ENCODE data around the gene CPLX3. TPM values are rescaled to one million over a fixed set of nuclear protein-coding genes. Genes with fewer than 3 reads are reported as not detected.

CPLX3 gene
- total RNA-seq, 1 experiment from 2014 or later = not detected

- H3K4me1 ChIP-seq = no peaks in the 10 kb centered on the region
- peaks cover 9% of the 10 kb centered on the region; the same call in 1 of the 2 replicates for H3K36me3 ChIP-seq
Observed at GRCh38 chr15:74850393-74850792, 24.0 kb downstream of the CPLX3 start.

DNA sequence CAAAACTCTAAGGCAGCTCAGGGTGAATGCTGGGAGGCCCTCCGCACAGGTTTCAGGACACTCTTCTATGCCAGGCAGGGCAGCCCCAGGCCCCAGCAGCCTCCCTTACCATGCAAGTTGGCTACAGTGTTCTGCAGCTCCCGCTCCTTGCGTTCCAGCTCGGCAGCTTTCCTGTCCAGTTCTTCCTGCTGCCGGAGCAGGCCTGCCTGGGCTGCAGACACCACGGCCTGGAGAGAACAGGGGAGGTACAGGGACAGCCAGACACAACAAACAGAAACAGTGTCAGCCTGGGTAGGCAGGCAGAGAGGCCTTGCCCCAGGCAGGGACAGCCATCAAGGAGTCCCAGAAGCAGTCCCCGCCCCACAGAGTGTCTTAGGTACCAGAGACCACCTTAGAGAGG, 25.5 kb downstream of the CPLX3 start:
- peaks cover 9% of the 10 kb centered on the region; the same call in 1 of the 2 replicates for H3K36me3 ChIP-seq

More at GRCh38 chr15:74850393-74850792, 24.0 kb downstream of the CPLX3 start:
- H3K27me3 ChIP-seq = no peaks in the 10 kb centered on the region
- no peak for DNase-seq
- no peak overlapping the region for H3K27ac ChIP-seq
- no peak overlapping the region for H3K4me3 ChIP-seq
- no peaks in the 10 kb centered on the region for H3K9me3 ChIP-seq (replicated peaks)

DNA sequence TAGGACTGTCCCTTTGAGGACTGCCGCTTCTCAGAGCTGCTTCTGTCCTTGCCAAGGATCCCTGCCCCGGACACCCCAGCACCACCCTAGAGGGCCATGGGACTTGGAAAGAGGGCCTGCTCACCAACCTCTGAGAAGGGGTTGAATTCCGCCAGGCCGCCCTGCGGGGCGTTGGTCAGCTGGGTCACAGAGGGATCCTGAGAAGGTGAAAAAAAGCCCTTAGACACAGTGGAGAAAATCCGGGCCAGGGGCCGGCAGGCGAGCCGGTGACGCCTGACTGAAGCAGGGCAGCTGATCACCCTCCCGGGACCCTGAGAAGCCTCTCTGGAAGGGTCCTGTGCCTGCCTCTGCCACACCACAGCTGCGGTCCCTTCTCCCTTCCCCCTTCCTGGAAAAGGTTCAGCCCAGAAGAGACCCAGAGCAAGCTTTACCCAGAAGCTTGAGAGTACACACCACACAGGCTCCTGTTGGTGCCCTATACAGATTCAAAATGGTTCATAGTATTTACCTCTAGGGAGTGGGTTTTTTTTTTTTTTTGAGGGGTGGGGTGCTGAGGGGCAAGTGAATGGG, 28.1 kb downstream of the CPLX3 start:
- H3K36me3 ChIP-seq = no peaks in the 10 kb centered on the region

More for the DNA sequence above, 25.5 kb downstream of the CPLX3 start:
- no peaks in the 10 kb centered on the region for H3K27me3 ChIP-seq
- no peaks in the 10 kb centered on the region for H3K9me3 ChIP-seq (replicated peaks)
- no peak for DNase-seq
- H3K4me1 ChIP-seq = no peaks in the 10 kb centered on the region
- no peak overlapping the region for H3K4me3 ChIP-seq
- H3K27ac ChIP-seq = no peak overlapping the region

DNA sequence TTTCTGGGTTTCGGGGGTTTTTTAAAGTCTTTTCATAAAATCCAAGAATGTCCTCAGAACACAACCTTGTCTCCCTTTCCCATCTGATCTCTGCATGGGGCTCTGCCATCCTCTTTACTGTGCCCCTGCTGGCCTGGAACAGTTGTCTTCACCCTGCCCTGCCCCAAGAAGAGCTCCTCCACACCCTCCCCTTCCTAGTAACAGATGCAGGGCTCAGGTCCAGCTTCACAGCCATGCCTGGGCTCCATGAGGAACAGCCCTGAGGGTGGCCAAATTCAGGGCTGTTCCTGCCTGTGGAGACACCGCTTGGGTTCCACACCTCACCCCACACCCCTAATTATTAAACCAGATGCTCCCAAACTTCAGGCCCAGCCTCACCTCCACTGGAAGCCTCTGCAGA, 29.4 kb downstream of the CPLX3 start:
- DNase-seq = peak; percentile 32 to 47
- no peaks in the 10 kb centered on the region for H3K4me1 ChIP-seq
- no peak overlapping the region for H3K27ac ChIP-seq
- H3K9me3 ChIP-seq (replicated peaks) = no peaks in the 10 kb centered on the region
- H3K36me3 ChIP-seq = no peaks in the 10 kb centered on the region
- H3K4me3 ChIP-seq = no peak overlapping the region
- H3K27me3 ChIP-seq = no peaks in the 10 kb centered on the region

More for the DNA sequence above, 28.1 kb downstream of the CPLX3 start:
- no peak overlapping the region for H3K4me3 ChIP-seq
- H3K27me3 ChIP-seq = no peaks in the 10 kb centered on the region
- no peak for DNase-seq
- H3K9me3 ChIP-seq (replicated peaks) = no peaks in the 10 kb centered on the region
- H3K27ac ChIP-seq = no peak overlapping the region
- no peaks in the 10 kb centered on the region for H3K4me1 ChIP-seq

DNA sequence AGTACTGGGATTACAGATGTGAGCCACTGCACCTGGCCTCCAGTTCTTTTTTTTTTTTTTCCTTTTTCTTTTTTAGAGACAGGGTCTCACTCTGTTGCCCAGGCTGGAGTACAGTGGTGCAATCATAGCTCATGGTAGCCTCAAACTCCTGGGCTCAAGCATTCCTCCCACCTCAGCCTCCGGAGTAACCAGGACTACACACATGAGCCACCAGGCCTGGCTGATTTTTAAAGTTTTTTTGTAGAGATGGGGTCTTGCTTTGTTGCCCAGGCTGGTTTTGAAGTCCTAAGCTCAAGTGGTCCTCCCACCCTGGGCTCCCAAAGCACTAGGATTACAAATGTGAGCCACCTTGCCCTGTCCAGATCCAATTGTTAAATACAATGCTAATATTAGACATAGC, 30.1 kb downstream of the CPLX3 start:
- no peak overlapping the region for H3K4me3 ChIP-seq
- DNase-seq = no peak
- no peaks in the 10 kb centered on the region for H3K4me1 ChIP-seq
- H3K36me3 ChIP-seq = no peaks in the 10 kb centered on the region
- no peaks in the 10 kb centered on the region for H3K9me3 ChIP-seq (replicated peaks)
- H3K27ac ChIP-seq = no peak overlapping the region
- no peaks in the 10 kb centered on the region for H3K27me3 ChIP-seq

DNA sequence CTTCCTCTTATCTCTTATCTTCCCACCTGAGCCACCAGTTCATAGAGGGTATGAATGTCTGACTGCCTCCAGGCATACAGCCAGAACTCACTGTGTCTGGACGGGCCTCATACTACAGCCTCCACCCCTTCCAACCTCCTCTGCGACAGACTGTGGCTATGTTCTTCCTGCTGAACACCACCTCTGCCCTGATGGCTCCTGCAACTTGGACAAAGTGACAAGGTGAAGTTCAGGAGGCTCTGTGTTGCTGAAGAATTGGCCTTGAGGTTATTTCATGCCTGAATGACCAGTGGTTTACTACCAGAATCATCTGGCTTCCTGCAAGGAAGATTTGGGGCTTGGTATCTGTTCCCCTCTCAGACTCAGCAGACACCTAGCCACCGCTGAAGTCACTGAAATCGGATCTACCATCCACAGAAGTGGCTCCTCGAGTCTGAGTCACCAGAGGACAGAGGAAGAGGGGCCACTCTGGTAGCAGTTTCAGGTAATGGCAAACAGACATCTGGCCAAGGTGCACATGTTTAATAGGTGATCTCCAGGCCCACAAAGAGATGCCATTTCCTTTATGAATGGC, 30.7 kb downstream of the CPLX3 start:
- no peaks in the 10 kb centered on the region for H3K36me3 ChIP-seq
- no peaks in the 10 kb centered on the region for H3K4me1 ChIP-seq
- H3K4me3 ChIP-seq = no peak overlapping the region
- no peaks in the 10 kb centered on the region for H3K9me3 ChIP-seq (replicated peaks)
- H3K27me3 ChIP-seq = no peaks in the 10 kb centered on the region
- DNase-seq = no peak
- H3K27ac ChIP-seq = no peak overlapping the region

GRCh38 chr15:74857671-74858368, 31.4 kb downstream of the CPLX3 start:
- no peaks in the 10 kb centered on the region for H3K27me3 ChIP-seq
- DNase-seq = no peak
- no peaks in the 10 kb centered on the region for H3K4me1 ChIP-seq
- no peaks in the 10 kb centered on the region for H3K36me3 ChIP-seq
- H3K27ac ChIP-seq = no peak overlapping the region
- no peaks in the 10 kb centered on the region for H3K9me3 ChIP-seq (replicated peaks)
- no peak overlapping the region for H3K4me3 ChIP-seq

DNA sequence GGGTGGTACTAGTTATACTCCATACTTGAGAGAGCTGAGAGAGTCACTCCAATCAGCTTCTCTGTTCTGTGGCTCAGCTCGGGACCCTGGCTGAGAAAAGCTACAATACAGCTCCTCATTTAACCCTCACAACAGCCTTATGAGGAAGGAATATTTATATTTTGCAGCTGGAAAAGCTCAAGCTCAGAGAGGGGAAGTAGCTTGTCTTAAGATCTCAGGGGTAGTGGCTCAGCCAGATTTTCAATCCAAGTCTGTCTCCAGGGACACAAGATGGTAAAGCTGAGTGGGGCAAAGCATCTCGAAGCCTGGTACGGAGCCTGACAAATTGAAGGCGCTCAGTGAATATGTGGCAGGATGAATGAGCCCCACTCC, 31.9 kb downstream of the CPLX3 start:
- H3K36me3 ChIP-seq = no peaks in the 10 kb centered on the region
- no peak overlapping the region for H3K4me3 ChIP-seq
- DNase-seq = no peak
- H3K27ac ChIP-seq = no peak overlapping the region
- no peaks in the 10 kb centered on the region for H3K9me3 ChIP-seq (replicated peaks)
- H3K27me3 ChIP-seq = no peaks in the 10 kb centered on the region
- H3K4me1 ChIP-seq = no peaks in the 10 kb centered on the region

- H3K4me3 ChIP-seq = no peak overlapping the region
- no peak for DNase-seq
- no peaks in the 10 kb centered on the region for H3K4me1 ChIP-seq
- no peaks in the 10 kb centered on the region for H3K9me3 ChIP-seq (replicated peaks)
- H3K36me3 ChIP-seq = 0 out of 2 replicates have a peak, but pooled peaks cover 5% of the 10 kb centered on the region
- H3K27ac ChIP-seq = no peak overlapping the region
- H3K27me3 ChIP-seq = no peaks in the 10 kb centered on the region
Observed at GRCh38 chr15:74863239-74864056, 37.0 kb downstream of the CPLX3 start.

DNA sequence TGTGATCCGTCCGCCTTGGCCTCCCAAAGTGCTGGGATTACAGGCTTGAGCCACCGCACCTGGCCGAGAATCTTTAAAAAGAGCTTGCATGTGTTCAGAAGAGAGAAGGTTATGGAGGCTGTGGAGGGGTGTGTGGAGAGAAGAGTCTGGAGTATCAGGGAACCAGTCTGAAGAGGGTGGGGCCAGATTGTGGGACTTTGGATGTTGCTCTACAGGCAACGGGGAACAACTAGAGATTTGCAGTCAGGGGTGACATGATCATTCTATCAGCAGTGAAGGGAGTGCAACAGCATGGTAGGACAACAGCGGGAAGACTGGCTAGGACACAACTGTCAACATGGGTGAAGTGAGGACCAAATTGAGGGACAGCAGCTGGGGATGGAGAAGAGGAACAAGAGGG, 37.9 kb downstream of the CPLX3 start:
- Histone ChIP-seq H3K27ac (no peak overlapping the region), H3K36me3 (0 out of 2 replicates have a peak, but pooled peaks cover 5% of the 10 kb centered on the region), H3K9me3 (replicated peaks) (no peaks in the 10 kb centered on the region), H3K27me3 (no peaks in the 10 kb centered on the region), H3K4me1 (no peaks in the 10 kb centered on the region), H3K4me3 (no peak overlapping the region)
- DNase-seq = no peak

GRCh38 chr15:74865316-74865715, 38.9 kb downstream of the CPLX3 start:
- no peak overlapping the region for H3K4me3 ChIP-seq
- no peak for DNase-seq
- H3K9me3 ChIP-seq (replicated peaks) = no peaks in the 10 kb centered on the region
- H3K4me1 ChIP-seq = no peaks in the 10 kb centered on the region
- H3K27ac ChIP-seq = no peak overlapping the region
- H3K27me3 ChIP-seq = no peaks in the 10 kb centered on the region
- H3K36me3 ChIP-seq = 0 out of 2 replicates have a peak, but pooled peaks cover 5% of the 10 kb centered on the region

DNA sequence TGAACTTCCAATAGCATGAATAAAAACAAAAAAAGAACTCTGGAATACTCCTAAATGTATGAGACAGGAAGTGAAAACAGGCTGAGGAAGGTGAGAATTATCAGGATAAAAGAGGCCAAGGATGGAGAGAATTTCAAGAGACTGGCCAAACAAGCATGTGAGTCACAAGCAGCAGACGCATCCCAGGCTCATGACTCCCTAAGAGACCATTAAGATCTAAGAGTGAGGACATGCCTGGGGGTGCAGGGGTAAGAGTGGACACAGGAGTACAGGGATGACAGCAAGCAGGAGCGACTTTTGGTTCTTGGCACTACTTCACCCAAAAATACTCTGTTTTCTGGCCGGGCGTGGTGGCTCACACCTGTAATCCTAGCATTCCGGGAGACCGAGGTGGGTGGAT, 39.7 kb downstream of the CPLX3 start:
- no peak overlapping the region for H3K4me3 ChIP-seq
- no peaks in the 10 kb centered on the region for H3K27me3 ChIP-seq
- H3K27ac ChIP-seq = no peak overlapping the region
- DNase-seq = no peak
- no peaks in the 10 kb centered on the region for H3K9me3 ChIP-seq (replicated peaks)
- H3K36me3 ChIP-seq = 0 out of 2 replicates have a peak, but pooled peaks cover 5% of the 10 kb centered on the region
- no peaks in the 10 kb centered on the region for H3K4me1 ChIP-seq

GRCh38 chr15:74867466-74868038, 41.1 kb downstream of the CPLX3 start:
- H3K9me3 ChIP-seq (replicated peaks) = no peaks in the 10 kb centered on the region
- no peaks in the 10 kb centered on the region for H3K27me3 ChIP-seq
- no peak overlapping the region for H3K4me3 ChIP-seq
- DNase-seq = no peak
- 0 out of 2 replicates have a peak, but pooled peaks cover 5% of the 10 kb centered on the region for H3K36me3 ChIP-seq
- no peak overlapping the region for H3K27ac ChIP-seq
- no peaks in the 10 kb centered on the region for H3K4me1 ChIP-seq

DNA sequence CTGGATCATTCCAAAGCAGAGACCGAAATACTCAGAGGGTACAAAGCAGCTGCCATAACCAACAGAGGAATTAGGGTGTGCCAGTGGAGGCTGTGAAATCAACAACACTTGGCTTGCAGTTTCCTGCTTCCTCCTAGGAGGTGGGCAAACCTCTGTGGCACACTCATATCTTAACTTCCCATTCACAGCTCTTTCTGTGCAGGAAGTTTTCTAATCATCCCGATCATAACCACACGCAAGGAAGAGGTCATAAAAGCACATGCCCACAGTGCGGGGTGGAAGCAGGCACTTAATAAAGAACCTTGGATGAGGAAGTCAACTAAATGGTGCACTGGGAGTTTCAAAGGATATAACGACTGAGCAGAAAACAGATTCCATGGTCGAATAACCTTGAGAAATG, 41.6 kb downstream of the CPLX3 start:
- H3K4me1 ChIP-seq = no peaks in the 10 kb centered on the region
- H3K27me3 ChIP-seq = no peaks in the 10 kb centered on the region
- DNase-seq = no peak
- no peak overlapping the region for H3K27ac ChIP-seq
- no peak overlapping the region for H3K4me3 ChIP-seq
- no peaks in the 10 kb centered on the region for H3K9me3 ChIP-seq (replicated peaks)
- H3K36me3 ChIP-seq = 0 out of 2 replicates have a peak, but pooled peaks cover 5% of the 10 kb centered on the region

All from SJCRH30 (cell line).